Measurements from ENCODE around the gene GOLGA3. TPM values are rescaled to one million over a fixed set of nuclear protein-coding genes. Genes with fewer than 3 reads are reported as not detected.

The GOLGA3 gene
- total and polyA plus RNA-seq, 4 donors: 5.0 to 43.0 (median 15.8) TPM

GRCh38 chr12:132848521-132848920 is 19.9 kb upstream of the GOLGA3 start:
- Histone ChIP-seq H3K9me3 (ENCODE audit: control insufficient read depth in 4 of 4, low read length in 3 of 4) (no peaks in the 10 kb centered on the region), H3K27me3 (ENCODE audit: control insufficient read depth in 4 of 4, insufficient read depth in 4 of 4, low read length in 3 of 4) (no peaks in the 10 kb centered on the region), H3K36me3 (ENCODE audit: control insufficient read depth in 4 of 4, insufficient read depth in 3 of 4, low read depth in 1 of 4, low read length in 3 of 4) (peaks cover 20 to 63% (median 35%) of the 10 kb centered on the region in 4 donors), H3K9ac (ENCODE audit: low read depth in 1 of 2, low read length in 2 of 2) (no peak overlapping the region), H3K4me1 (ENCODE audit: control insufficient read depth in 4 of 4, insufficient read depth in 4 of 4, low read length in 3 of 4) (no peaks in the 10 kb centered on the region), H3K27ac (ENCODE audit: low read depth in 1 of 2, low read length in 2 of 2) (no peak overlapping the region), H3K4me3 (ENCODE audit: low read depth in 1 of 3, low read length in 3 of 3) (no peak overlapping the region)
- no peak for DNase-seq (ENCODE audit: low spot score)
- 97% methylated on average over 13 of the region's 13 CpGs for WGBS
- TF ChIP-seq GABPA (IDR thresholded peaks at IDR 0.05 in 1 of 2, conservative IDR thresholded peaks at IDR 0.05 in 1 of 2): no peak
- no peak for TF ChIP-seq YY1 (IDR thresholded peaks at IDR 0.05)
- TF ChIP-seq CTCF (IDR thresholded peaks at IDR 0.05; ENCODE audit: low read depth, low read length, missing input control): no peak
- TF ChIP-seq MAX (IDR thresholded peaks at IDR 0.05): no peak
- TF ChIP-seq HNF4G (IDR thresholded peaks at IDR 0.05): no peak

GRCh38 chr12:132847363-132848356 is 19.0 kb upstream of the GOLGA3 start:
- H3K27ac ChIP-seq (ENCODE audit: low read depth in 1 of 2, low read length in 2 of 2): no peak overlapping the region
- DNase-seq (ENCODE audit: low spot score): no peak
- no peaks in the 10 kb centered on the region for H3K4me1 ChIP-seq (ENCODE audit: control insufficient read depth in 4 of 4, insufficient read depth in 4 of 4, low read length in 3 of 4)
- no peak overlapping the region for H3K4me3 ChIP-seq (ENCODE audit: low read depth in 1 of 3, low read length in 3 of 3)
- peaks cover 14 to 62% (median 30%) of the 10 kb centered on the region in 4 donors for H3K36me3 ChIP-seq (ENCODE audit: control insufficient read depth in 4 of 4, insufficient read depth in 3 of 4, low read depth in 1 of 4, low read length in 3 of 4)
- H3K9ac ChIP-seq (ENCODE audit: low read depth in 1 of 2, low read length in 2 of 2): no peak overlapping the region
- WGBS: 89% methylated on average over 30 of the region's 30 CpGs
- TF ChIP-seq FOXA2 (IDR thresholded peaks at IDR 0.05): no peak
- no peak for TF ChIP-seq CTCF (IDR thresholded peaks at IDR 0.05; ENCODE audit: low read depth, low read length, missing input control)
- no peak for TF ChIP-seq ATF3 (IDR thresholded peaks at IDR 0.05)
- no peak for TF ChIP-seq RXRA (IDR thresholded peaks at IDR 0.05)
- no peak for TF ChIP-seq MAX (IDR thresholded peaks at IDR 0.05)
- TF ChIP-seq GABPA (IDR thresholded peaks at IDR 0.05 in 1 of 2, conservative IDR thresholded peaks at IDR 0.05 in 1 of 2): no peak
- no peak for TF ChIP-seq HNF4G (IDR thresholded peaks at IDR 0.05)
- no peak for TF ChIP-seq ZBTB33 (IDR thresholded peaks at IDR 0.05)
- TF ChIP-seq SP1 (IDR thresholded peaks at IDR 0.05): no peak
- no peak for TF ChIP-seq EGR1 (IDR thresholded peaks at IDR 0.05; ENCODE audit: low read depth in 2 of 2)
- TF ChIP-seq YY1 (IDR thresholded peaks at IDR 0.05): no peak
- TF ChIP-seq NR2F2 (IDR thresholded peaks at IDR 0.05): no peak
- no peak for TF ChIP-seq TAF1 (conservative IDR thresholded peaks at IDR 0.05)
- no peak for TF ChIP-seq FOXA1 (IDR thresholded peaks at IDR 0.05)
- TF ChIP-seq RAD21 (IDR thresholded peaks at IDR 0.05): no peak
- no peak for TF ChIP-seq JUND (IDR thresholded peaks at IDR 0.05)
- no peak for TF ChIP-seq HNF4A (conservative IDR thresholded peaks at IDR 0.05)
- TF ChIP-seq REST (IDR thresholded peaks at IDR 0.05): no peak
- no peaks in the 10 kb centered on the region for H3K27me3 ChIP-seq (ENCODE audit: control insufficient read depth in 4 of 4, insufficient read depth in 4 of 4, low read length in 3 of 4)
- H3K9me3 ChIP-seq (ENCODE audit: control insufficient read depth in 4 of 4, low read length in 3 of 4): no peaks in the 10 kb centered on the region
